ENCODE data around the gene NRN1. TPM values are rescaled to one million over a fixed set of nuclear protein-coding genes. Genes with fewer than 3 reads are reported as not detected.

The NRN1 gene, protein sequence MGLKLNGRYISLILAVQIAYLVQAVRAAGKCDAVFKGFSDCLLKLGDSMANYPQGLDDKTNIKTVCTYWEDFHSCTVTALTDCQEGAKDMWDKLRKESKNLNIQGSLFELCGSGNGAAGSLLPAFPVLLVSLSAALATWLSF
- total RNA-seq: 0.07 TPM in 1 of 2 replicates, not detected in the other

DNA sequence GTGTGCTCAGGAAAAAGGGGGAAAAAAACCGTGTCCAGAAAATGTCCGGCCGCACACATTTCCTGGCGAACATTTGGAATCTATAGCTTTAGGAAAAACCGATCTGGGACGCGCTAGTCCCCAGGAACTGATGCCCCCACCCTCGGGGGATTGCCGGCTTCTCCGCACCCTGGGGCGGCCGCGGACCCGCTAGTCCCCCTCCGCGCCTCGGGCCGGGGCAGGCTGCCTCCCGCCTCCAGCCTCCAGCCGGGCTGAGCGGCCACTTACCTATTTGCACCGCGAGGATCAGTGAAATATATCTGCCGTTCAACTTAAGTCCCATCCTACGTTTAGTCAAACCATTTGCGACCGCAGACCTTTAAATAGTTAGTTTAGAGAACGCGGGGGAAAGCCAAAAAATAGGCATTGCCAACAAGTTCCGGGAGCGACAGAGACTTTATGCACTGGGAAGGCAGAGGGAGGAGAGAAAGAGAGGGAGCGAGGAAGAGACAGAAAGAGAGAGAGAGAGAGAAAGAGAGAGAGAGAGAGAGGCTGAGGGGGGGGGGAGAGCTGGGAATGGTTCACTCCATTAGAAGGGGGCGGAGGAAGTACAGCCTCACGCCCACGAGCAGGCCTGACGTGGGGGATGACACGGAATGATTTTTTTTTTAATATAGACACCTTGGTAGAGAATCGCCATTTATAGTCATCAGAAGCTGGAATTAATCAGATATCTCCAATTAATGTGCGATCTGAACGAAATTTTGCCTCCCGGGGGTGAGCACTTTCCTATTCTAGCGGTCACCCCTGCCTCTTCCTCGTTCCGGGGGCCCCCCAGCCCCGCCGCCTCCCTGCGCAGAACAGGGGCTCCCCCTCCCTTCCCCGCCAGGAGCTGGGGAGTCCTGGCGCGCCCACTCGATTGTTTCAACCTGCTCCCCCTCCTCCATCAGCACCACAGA, at the start of gene NRN1:
Gene NRN1 (minus strand): TSS at position 498 of the 938 bp plus-strand sequence. CDS start 176 bp downstream, at position 322.

